GM23338 (cell line): ENCODE measurements around the gene TMEM178B. TPM values are rescaled to one million over a fixed set of nuclear protein-coding genes. Genes with fewer than 3 reads are reported as not detected.
A peak's percentile ranks its signal among the peaks of the same experiment; 100 is the strongest.

Source experiments
- ATAC-seq: fragments of 200-7000 bp; cut with Tn5 transposase; 3 replicates; pipeline ENCODE4 v1.9.1; 2020
- DNase-seq: peaks from one replicate; pipeline ENCODE4 v3.0.0-alpha.2; 2015; ENCODE audit warnings: low spot score
- H2AFZ ChIP-seq: fragments of 200-600 bp; sonication (generic); 2 replicates; pipeline ENCODE4 v1.8.0; 2016; ENCODE audit warnings: antibody characterized with exemption, mild to moderate bottlenecking, moderate library complexity
- H3F3A ChIP-seq: fragments of 200-600 bp; sonication (generic); replicated peaks from 2 replicates; pipeline ENCODE4 v1.8.0; 2017; ENCODE audit warnings: antibody characterized with exemption, mixed run types, low read depth
- H3K27ac ChIP-seq: fragments of 200-600 bp; sonication (generic); 2 replicates; pipeline ENCODE4 v1.6.1; 2016; ENCODE audit warnings: low read depth
- H3K27me3 ChIP-seq: fragments of 200-600 bp; sonication (generic); 2 replicates; pipeline ENCODE4 v1.8.0; 2016; ENCODE audit warnings: mild to moderate bottlenecking, mixed run types, moderate library complexity; ENCODE audit not compliant: insufficient read depth
- H3K36me3 ChIP-seq: fragments of 200-600 bp; sonication (generic); 2 replicates; pipeline ENCODE4 v1.8.0; 2016; ENCODE audit warnings: mild to moderate bottlenecking; ENCODE audit not compliant: insufficient read depth
- H3K4me1 ChIP-seq: fragments of 200-600 bp; sonication (generic); 2 replicates; pipeline ENCODE4 v1.8.0; 2016; ENCODE audit warnings: mild to moderate bottlenecking, moderate library complexity; ENCODE audit not compliant: insufficient read depth
- H3K4me2 ChIP-seq: fragments of 200-600 bp; sonication (generic); 2 replicates; pipeline ENCODE4 v1.7.1; 2017; ENCODE audit warnings: mixed run types
- H3K4me3 ChIP-seq: fragments of 200-600 bp; sonication (generic); 2 replicates; pipeline ENCODE4 v1.6.1; 2016; ENCODE audit warnings: mixed run types
- H3K79me2 ChIP-seq: fragments of 200-600 bp; sonication (generic); replicated peaks from 2 replicates; pipeline ENCODE4 v1.8.0; 2017; ENCODE audit warnings: mild to moderate bottlenecking; ENCODE audit not compliant: insufficient read depth
- H3K9me2 ChIP-seq: fragments of 200-600 bp; sonication (generic); 2 replicates; pipeline ENCODE4 v1.8.0; 2017; ENCODE audit not compliant: insufficient read depth
- H4K20me1 ChIP-seq: fragments of 200-600 bp; sonication (generic); replicated peaks from 2 replicates; pipeline ENCODE4 v1.8.0; 2017; ENCODE audit warnings: mild to moderate bottlenecking; ENCODE audit not compliant: insufficient read depth
- H3K27ac Mint-ChIP-seq: 2 replicates; pipeline ENCODE4 v1.8.0; 2020; ENCODE audit warnings: inconsistent platforms, mild to moderate bottlenecking, moderate library complexity, mixed read lengths
- H3K27me3 Mint-ChIP-seq: 3 replicates; pipeline ENCODE4 v1.8.0; 2022; ENCODE audit warnings: low read depth, mild to moderate bottlenecking, moderate library complexity, mixed read lengths, inconsistent platforms; ENCODE audit not compliant: insufficient read depth, poor library complexity
- H3K36me3 Mint-ChIP-seq: 3 replicates; pipeline ENCODE4 v1.8.0; 2021; ENCODE audit warnings: low read depth, mild to moderate bottlenecking, inconsistent platforms, moderate library complexity, mixed read lengths
- H3K4me1 Mint-ChIP-seq: 3 replicates; pipeline ENCODE4 v1.8.0; 2020; ENCODE audit warnings: mild to moderate bottlenecking, inconsistent platforms, mixed read lengths
- H3K4me3 Mint-ChIP-seq: 3 replicates; pipeline ENCODE4 v1.8.0; 2021; ENCODE audit warnings: moderate library complexity, mild to moderate bottlenecking, inconsistent platforms, mixed read lengths
- H3K9me3 Mint-ChIP-seq: 3 replicates; pipeline ENCODE4 v1.8.0; 2020; ENCODE audit warnings: moderate library complexity, mild to moderate bottlenecking, inconsistent platforms, mixed read lengths
- CREB1 ChIP-seq: fragments of 250-450 bp; sonication (Bioruptor Pico); IDR thresholded peaks from 2 replicates; pipeline ENCODE4 v1.5.0; 2020; ENCODE audit warnings: low read depth, mild to moderate bottlenecking, moderate library complexity
- CTCF ChIP-seq, 2 experiments: fragments of 200-600 bp in 1 of 2; sonication (generic) in 1 of 2; conservative IDR thresholded peaks; 2 replicates each; pipeline versions ENCODE4 v1.5.1 to v1.6.1; 2016 to 2017; ENCODE audit warnings: antibody characterized with exemption in 2 of 2, low read depth in 2 of 2, mild to moderate bottlenecking in 2 of 2, moderate library complexity in 1 of 2
- ETS1 ChIP-seq: IDR thresholded peaks from 2 replicates; pipeline ENCODE4 v1.6.1; 2016; ENCODE audit warnings: antibody characterized with exemption
- EZH2 ChIP-seq: fragments of 200-600 bp; sonication (generic); IDR thresholded peaks from one replicate; pipeline ENCODE4 v1.8.0; 2017; ENCODE audit warnings: antibody characterized with exemption, mild to moderate bottlenecking, low read depth; ENCODE audit not compliant: unreplicated experiment
- EZH2phosphoT487 ChIP-seq: fragments of 200-600 bp; sonication (generic); IDR thresholded peaks from one replicate; pipeline ENCODE4 v1.8.1; 2018; ENCODE audit warnings: antibody characterized with exemption; ENCODE audit not compliant: unreplicated experiment
- JUNB ChIP-seq: IDR thresholded peaks from one replicate; pipeline ENCODE4 v1.6.1; 2016; ENCODE audit warnings: antibody characterized with exemption; ENCODE audit not compliant: unreplicated experiment
- NANOG ChIP-seq: IDR thresholded peaks from 2 replicates; pipeline ENCODE4 v1.6.1; 2016; ENCODE audit warnings: antibody characterized with exemption, borderline replicate concordance
- POLR2AphosphoS5 ChIP-seq: IDR thresholded peaks from 2 replicates; pipeline ENCODE4 v1.6.1; 2016; ENCODE audit warnings: antibody characterized with exemption, low read depth
- REST ChIP-seq: IDR thresholded peaks from one replicate; pipeline ENCODE4 v1.6.1; 2018; ENCODE audit warnings: antibody characterized with exemption; ENCODE audit not compliant: unreplicated experiment
- STAT1 ChIP-seq: IDR thresholded peaks from one replicate; pipeline ENCODE4 v1.6.1; 2016; ENCODE audit warnings: antibody characterized with exemption; ENCODE audit not compliant: unreplicated experiment
- ZNF114 ChIP-seq: fragments of 250-450 bp; sonication (Bioruptor Pico); IDR thresholded peaks from 2 replicates; pipeline ENCODE4 v1.5.0; 2020; ENCODE audit warnings: mild to moderate bottlenecking, moderate library complexity
- ZNF331 ChIP-seq: fragments of 250-450 bp; sonication (Bioruptor Pico); IDR thresholded peaks from 2 replicates; pipeline ENCODE4 v1.5.0; 2020; ENCODE audit warnings: low read depth, mild to moderate bottlenecking, moderate library complexity
- ZNF462 ChIP-seq: fragments of 250-450 bp; sonication (Bioruptor Pico); IDR thresholded peaks from 2 replicates; pipeline ENCODE4 v1.5.0; 2020; ENCODE audit warnings: mild to moderate bottlenecking, moderate library complexity
- polyA plus RNA-seq: library from polyadenylated mRNA; unstranded; fragments of >200 nt; fragmentation: Nextera tagmentation; extraction: Ambion mirVana; gene quantifications from 2 replicates; pipeline ENCODE4 v1.2.1, GENCODE V29; 2016
- total RNA-seq: library from RNA; depleted of rRNA; stranded (reverse); fragments of >200 nt; shearing (Covaris generic); gene quantifications from 2 replicates; pipeline ENCODE4 v1.2.3, GENCODE V29; 2014

Gene TMEM178B
- total and polyA plus RNA-seq, 2 experiments from 2014 or later: 4.9 to 15.6 TPM

GRCh38 chr7:141390339-141390738, 316.5 kb downstream of the TMEM178B start:
- no peaks in the 10 kb centered on the region for H3F3A ChIP-seq
- Mint-ChIP-seq H3K4me1 (peaks cover 22% of the 10 kb centered on the region), H3K9me3 (no peaks in the 10 kb centered on the region; the same call in 2 of the 3 replicates), H3K27ac (no peak overlapping the region), H3K4me3 (no peak overlapping the region), H3K27me3 (peaks cover 1% of the 10 kb centered on the region), H3K36me3 (no peaks in the 10 kb centered on the region)
- 0 out of 2 replicates have a peak, but pooled peaks cover 2% of the 10 kb centered on the region for H3K9me2 ChIP-seq
- H2AFZ ChIP-seq: no peak overlapping the region
- H4K20me1 ChIP-seq: no peaks in the 10 kb centered on the region; the same call in 1 of the 2 replicates
- TF ChIP-seq ZNF114 (no peak), NANOG (no peak), POLR2AphosphoS5 (no peak), ZNF331 (CRISPR knock-in tag) (no peak), EZH2 (no peak), ZNF462 (CRISPR knock-in tag) (no peak), EZH2phosphoT487 (no peak), CREB1 (CRISPR knock-in tag) (no peak), REST (no peak), STAT1 (no peak), JUNB (no peak), ETS1 (no peak), CTCF (conservative IDR thresholded peaks at IDR 0.05; ENCODE audit: low read depth in 2 of 2) (no peak)
- DNase-seq (no peak), ATAC-seq (no peak)
- no peak overlapping the region for H3K4me2 ChIP-seq
- H3K4me3 ChIP-seq: no peak overlapping the region
- peak overlapping the region; percentile 69; the same call in 1 of the 2 replicates for H3K27ac ChIP-seq
- H3K27me3 ChIP-seq: no peaks in the 10 kb centered on the region
- no peaks in the 10 kb centered on the region for H3K36me3 ChIP-seq
- H3K4me1 ChIP-seq: no peaks in the 10 kb centered on the region; the same call in 1 of the 2 replicates
- no peaks in the 10 kb centered on the region; the same call in 1 of the 2 replicates for H3K79me2 ChIP-seq
